ENCODE data around the gene MBOAT7. TPM values are rescaled to one million over a fixed set of nuclear protein-coding genes. Genes with fewer than 3 reads are reported as not detected.
"Not testable (repeated sequence)": the region's sequence is repeated elsewhere in the genome, so short reads cannot be mapped to it uniquely, and the experiment has no call there.

The MBOAT7 gene
- 10 to 100 TPM; 21.0 to 72.4 (median 32.7) TPM for total RNA-seq

DNA sequence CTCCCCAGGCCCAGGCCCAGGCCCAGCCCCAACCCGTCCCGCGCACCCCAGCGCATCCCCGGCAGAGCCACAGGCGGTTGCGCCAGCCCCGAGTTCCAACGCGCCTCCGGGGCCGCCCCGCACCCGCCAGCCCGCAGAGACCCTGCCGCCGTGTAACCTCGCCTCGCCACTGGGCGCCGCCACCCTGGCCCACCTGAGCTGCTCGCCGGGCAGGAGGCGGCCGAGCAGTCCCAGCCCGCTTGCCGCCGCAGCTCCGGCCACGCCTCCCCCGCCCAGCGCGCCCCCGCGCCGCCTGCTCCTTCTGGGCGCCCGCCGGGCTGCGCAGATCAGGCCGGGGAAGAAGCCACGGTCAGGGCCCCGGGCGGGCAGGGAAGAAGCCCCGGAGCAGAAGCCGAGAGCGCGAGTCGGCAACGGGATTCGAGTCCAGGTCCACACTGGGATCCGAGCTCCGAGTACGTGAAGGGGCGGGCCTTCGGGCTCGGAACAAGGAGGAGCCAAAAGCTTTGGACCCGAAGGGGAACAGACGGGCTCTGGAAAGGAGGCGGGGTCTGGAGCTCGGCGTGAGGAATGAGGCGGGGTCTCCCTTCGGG is at the start of gene MBOAT7:
TSS of gene MBOAT7 (minus strand) at position 436 of the 590 bp plus-strand sequence. CDS start 1,072 bp downstream, outside the sequence.
- peak; percentile 63 for ATAC-seq (ENCODE audit: low FRiP score)
- DNase-seq (ENCODE audit: low spot score) = no peak
- peak in 1 of 3 donors; percentile 19 for TF ChIP-seq CTCF (IDR thresholded peaks at IDR 0.05)

- ATAC-seq (ENCODE audit: low FRiP score) = no peak
Observed at GRCh38 chr19:54233941-54234340, 44.6 kb upstream of the MBOAT7 start.

DNA sequence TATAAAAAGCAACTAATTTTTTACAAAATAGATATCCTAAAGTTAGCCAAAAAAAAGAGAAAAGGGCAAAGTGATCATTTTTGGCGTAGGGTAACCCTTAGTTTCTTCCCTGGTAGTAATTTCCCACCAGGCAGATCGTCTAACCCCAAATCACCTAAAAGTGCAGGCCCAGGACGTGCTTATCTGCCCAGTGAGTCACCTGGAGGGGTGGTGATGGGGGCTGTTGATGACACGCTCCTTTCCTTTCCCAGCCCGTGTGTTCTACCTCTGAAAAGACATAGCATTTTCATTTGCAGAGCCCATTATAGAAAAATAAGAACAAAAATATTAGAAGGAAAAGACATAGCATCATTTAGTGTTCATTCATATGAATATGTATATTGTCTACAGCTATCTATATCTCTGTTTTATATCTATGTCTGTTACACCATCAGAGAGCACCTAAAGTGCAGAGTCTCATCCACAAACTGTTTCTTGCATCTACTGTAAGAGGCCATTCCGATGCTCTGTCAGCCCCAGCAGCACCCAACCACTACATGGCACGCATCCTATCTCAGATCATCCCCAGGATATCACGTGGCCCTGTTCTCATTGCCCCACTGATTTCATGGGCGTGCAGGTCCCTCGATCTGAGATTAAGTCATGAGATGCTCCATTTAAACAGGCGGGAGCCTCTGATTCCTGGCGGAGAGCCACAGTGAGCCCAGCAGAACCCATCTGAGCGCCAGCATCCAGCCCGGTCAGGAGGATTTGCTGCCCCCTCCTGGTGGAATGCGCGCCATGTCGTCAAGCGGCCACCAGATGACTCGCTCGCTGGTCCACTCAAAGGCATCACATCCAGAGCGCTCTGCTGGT is 41.9 kb upstream of the MBOAT7 start:
- peak in 2 of 3 donors; percentile 33 to 55 for TF ChIP-seq CTCF (IDR thresholded peaks at IDR 0.05)
- ATAC-seq (ENCODE audit: low FRiP score) = peak; percentile 81

More at GRCh38 chr19:54233941-54234340, 44.6 kb upstream of the MBOAT7 start:
- no peak for DNase-seq (ENCODE audit: low spot score)
- no peak for TF ChIP-seq CTCF (IDR thresholded peaks at IDR 0.05)

GRCh38 chr19:54230031-54230430 is 40.7 kb upstream of the MBOAT7 start:
- TF ChIP-seq CTCF (IDR thresholded peaks at IDR 0.05) = no peak
- ATAC-seq (ENCODE audit: low FRiP score) = no peak
- no peak for DNase-seq (ENCODE audit: low spot score)

More for the DNA sequence above, 41.9 kb upstream of the MBOAT7 start:
- peak; percentile 79 for DNase-seq (ENCODE audit: low spot score)

- no peak for TF ChIP-seq CTCF (IDR thresholded peaks at IDR 0.05)
- ATAC-seq (ENCODE audit: low FRiP score) (no peak), DNase-seq (ENCODE audit: low spot score) (no peak)
Observed at GRCh38 chr19:54229146-54229545, 39.8 kb upstream of the MBOAT7 start.

- not testable (repeated sequence) for DNase-seq (ENCODE audit: low spot score); ATAC-seq (ENCODE audit: low FRiP score)
Observed at GRCh38 chr19:54224619-54225018, 35.2 kb upstream of the MBOAT7 start.

DNA sequence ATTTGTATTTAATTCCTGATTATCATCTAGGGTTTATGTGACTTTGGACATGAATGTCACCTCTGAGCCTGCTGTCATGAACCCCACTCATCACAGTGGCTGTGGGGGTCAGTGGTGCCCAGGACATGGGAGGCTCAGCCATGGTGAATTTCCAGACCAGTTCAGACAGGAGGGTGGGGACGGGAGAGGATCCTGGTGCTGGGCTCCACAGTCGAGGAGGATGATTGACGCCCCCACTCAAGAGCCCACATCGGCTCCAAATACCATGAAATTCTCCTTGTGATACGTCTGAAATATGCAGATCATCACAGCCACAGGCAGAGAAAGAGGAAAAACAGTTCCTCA is 34.5 kb upstream of the MBOAT7 start:
- ATAC-seq (ENCODE audit: low FRiP score) = peak; percentile 11
- not testable (repeated sequence) for DNase-seq (ENCODE audit: low spot score)

GRCh38 chr19:54223277-54223936 is 34.0 kb upstream of the MBOAT7 start:
- not testable (repeated sequence) for DNase-seq (ENCODE audit: low spot score); ATAC-seq (ENCODE audit: low FRiP score)

- not testable (repeated sequence) for DNase-seq (ENCODE audit: low spot score)
- ATAC-seq (ENCODE audit: low FRiP score) = peak; percentile 10
Observed at GRCh38 chr19:54222474-54223276, 33.3 kb upstream of the MBOAT7 start, which contains the start of gene LILRB3. TSS of gene LILRB3 (minus strand) at chr19:54223007. CDS start at chr19:54222976, 31 bp downstream.

DNA sequence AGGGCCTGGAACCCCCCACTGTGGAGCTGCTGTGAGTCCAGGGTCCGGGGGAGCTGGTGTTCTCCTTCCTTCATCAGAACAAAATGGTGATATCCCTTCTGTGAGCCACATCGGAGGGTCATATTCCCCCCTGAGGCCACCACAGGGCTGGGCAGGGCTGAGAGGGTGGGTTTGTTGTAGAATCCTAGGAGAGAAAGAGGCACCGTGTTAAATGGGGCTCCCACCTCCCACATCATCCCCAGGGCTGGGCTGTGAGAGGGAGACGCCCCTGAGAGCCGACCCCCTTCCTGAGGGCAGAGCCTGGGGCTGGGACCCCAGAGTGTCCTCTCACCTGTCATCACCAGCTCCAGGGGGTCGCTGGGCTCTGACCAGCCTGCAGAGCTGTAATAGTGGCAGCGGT is 32.6 kb upstream of the MBOAT7 start:
- not testable (repeated sequence) for ATAC-seq (ENCODE audit: low FRiP score); DNase-seq (ENCODE audit: low spot score)

GRCh38 chr19:54219702-54220101 is 30.3 kb upstream of the MBOAT7 start:
- ATAC-seq (ENCODE audit: low FRiP score); DNase-seq (ENCODE audit: low spot score): not testable (repeated sequence)
